K562 (cell line): Measurements from ENCODE around the gene UFSP1. TPM values are rescaled to one million over a fixed set of nuclear protein-coding genes. Genes with fewer than 3 reads are reported as not detected.
"Not testable (repeated sequence)": the region's sequence is repeated elsewhere in the genome, so short reads cannot be mapped to it uniquely, and the experiment has no call there.

ENCODE experiments used
- ATAC-seq: fragments of 200-7000 bp; cut with Tn5 transposase; 3 replicates; pipeline ENCODE4 v1.9.1; 2020; ENCODE audit warnings: moderate library complexity
- BruUV-seq: library from RNA; stranded (reverse); fragments of 400-500 nt; replicated peaks from 2 replicates; lab custom pipeline; 2021; lab: Mats Ljungman, UMichigan
- CTCF ChIA-PET: fragments of 300-600 bp; formaldehyde crosslinking; extraction: SDS; loops from one replicate; lab custom pipeline; 2021; ENCODE audit warnings: low intra/inter-chr PET ratio; lab: Yijun Ruan, JAX
- POLR2A ChIA-PET: fragments of 300-600, 350-650 bp; sonication (Branson Sonifier 250); formaldehyde crosslinking; extraction: SDS; loops from one replicate; lab custom pipeline; 2021; ENCODE audit warnings: antibody characterized with exemption, inconsistent platforms; lab: Yijun Ruan, JAX
- DNase-seq, 4 experiments: peaks; one replicate each; pipeline versions ENCODE4 v3.0.0 to v3.0.0-alpha.2; 2011 to 2018; ENCODE audit warnings: low spot score in 3 of 4, mixed read lengths in 3 of 4; ENCODE audit errors: extremely low read depth in 1 of 4
- FAIRE-seq: peaks from 2 replicates; lab custom pipeline; 2011; peaks lifted over from hg19 to GRCh38; lab: Jason Lieb, UNC
- H2AFZ ChIP-seq: 2 replicates; pipeline ENCODE4 v1.6.0; 2011; ENCODE audit warnings: low read depth, low read length, control low read depth, inconsistent platforms
- H3K27ac ChIP-seq: fragments of 200-600 bp; 3 replicates; pipeline ENCODE4 v1.8.0; 2011; ENCODE audit warnings: low read depth, mild to moderate bottlenecking, control low read depth, inconsistent platforms, low read length, moderate library complexity, mixed read lengths; ENCODE audit errors: extremely low read depth
- H3K27me3 ChIP-seq, 2 experiments: fragments of 300-600 bp in 1 of 2; 2 replicates in 1 of 2; 3 replicates in 1 of 2; pipeline versions ENCODE4 v1.6.0 to v1.8.0; 2011; ENCODE audit warnings: inconsistent platforms in 2 of 2, low read length in 2 of 2, mild to moderate bottlenecking in 1 of 2, mixed read lengths in 1 of 2, moderate library complexity in 1 of 2; ENCODE audit not compliant: control insufficient read depth in 2 of 2, insufficient read depth in 2 of 2
- H3K36me3 ChIP-seq: fragments of 300-600 bp; 3 replicates; pipeline ENCODE4 v1.8.0; 2011; ENCODE audit warnings: mild to moderate bottlenecking, low read length, inconsistent platforms; ENCODE audit not compliant: control insufficient read depth, insufficient read depth
- H3K4me1 ChIP-seq, 2 experiments: fragments of 200-600 bp in 1 of 2; replicated peaks in 1 of 2; 2 replicates in 1 of 2; 3 replicates in 1 of 2; pipeline versions ENCODE4 v1.5.1 to v1.8.0; 2011; ENCODE audit warnings: inconsistent platforms in 2 of 2, low read length in 2 of 2, mild to moderate bottlenecking in 1 of 2, mixed read lengths in 1 of 2, moderate library complexity in 1 of 2; ENCODE audit not compliant: control insufficient read depth in 2 of 2, insufficient read depth in 2 of 2
- H3K4me2 ChIP-seq: 2 replicates; pipeline ENCODE4 v1.6.1; 2011; ENCODE audit warnings: low read length, control low read depth, inconsistent platforms, mixed read lengths; ENCODE audit not compliant: insufficient read depth
- H3K4me3 ChIP-seq: fragments of 200-600 bp; sonication (generic), shearing (Covaris generic); 2 replicates; pipeline ENCODE4 v1.5.1; 2016; ENCODE audit warnings: control low read depth, inconsistent platforms
- H3K79me2 ChIP-seq: fragments of 200-600 bp; 3 replicates; pipeline ENCODE4 v1.8.0; 2011; ENCODE audit warnings: low read length, inconsistent platforms; ENCODE audit not compliant: control insufficient read depth, insufficient read depth
- H3K9ac ChIP-seq, 2 experiments: 2 replicates each; pipeline versions ENCODE4 v1.6.0 to v1.6.1; 2011; ENCODE audit warnings: low read depth in 2 of 2, low read length in 2 of 2, control low read depth in 1 of 2, inconsistent platforms in 1 of 2, mild to moderate bottlenecking in 1 of 2, mixed read lengths in 1 of 2; ENCODE audit not compliant: insufficient read depth in 1 of 2
- H3K9me1 ChIP-seq: one replicate; pipeline ENCODE4 v1.6.0; 2011; ENCODE audit warnings: inconsistent platforms, mild to moderate bottlenecking, low read length, moderate library complexity; ENCODE audit not compliant: control insufficient read depth, insufficient read depth
- H3K9me3 ChIP-seq: replicated peaks from 2 replicates; pipeline ENCODE4 v1.5.1; 2011; ENCODE audit warnings: low read depth, low read length, inconsistent platforms; ENCODE audit not compliant: control insufficient read depth, insufficient read depth
- H4K20me1 ChIP-seq: replicated peaks from 2 replicates; pipeline ENCODE4 v1.6.1; 2011; ENCODE audit warnings: low read length, inconsistent platforms, mixed read lengths; ENCODE audit not compliant: control insufficient read depth, insufficient read depth
- ARID4B ChIP-seq: sonication (generic); formaldehyde crosslinking; IDR thresholded peaks from 2 replicates; pipeline ENCODE4 v1.8.0; 2022; ENCODE audit warnings: mild to moderate bottlenecking, missing genetic modification reagents
- STAG1 ChIP-seq: sonication (generic); formaldehyde crosslinking; IDR thresholded peaks from 2 replicates; pipeline ENCODE4 v1.5.0; 2020; ENCODE audit warnings: missing genetic modification reagents, borderline replicate concordance
- WGBS: fragments of 100-300 bp; shearing (Covaris generic); methylation state at CpG from one replicate; pipeline ENCODE4 v1.1.6; 2016; ENCODE audit warnings: low coverage, mixed read lengths; ENCODE audit not compliant: insufficient coverage; ENCODE audit errors: missing lambda C conversion rate; 5-methylcytosine and 5-hydroxymethylcytosine counted together
- in situ Hi-C: fragments of 300-500 bp; cut with MboI; formaldehyde crosslinking; loops from 4 replicates; pipeline ENCODE4 v1.15.0; 2018; ENCODE audit warnings: inconsistent platforms, mixed read lengths
- intact Hi-C: fragments of 100-400 bp; cut with micrococcal nuclease; formaldehyde crosslinking; loops from 2 replicates; pipeline ENCODE4 v1.14.2; 2022
- polyA plus RNA-seq, 8 experiments: library from polyadenylated mRNA; depleted of rRNA in 4 of 8; stranded (reverse) in 5 of 8; unstranded in 3 of 8; fragments of >200 nt; fragmentation: Nextera tagmentation in 2 of 8; fragmentation: Illumina TruSeq in 1 of 8; extraction: Ambion mirVana in 2 of 8; extraction: Trizol in 1 of 8; gene quantifications; 2 replicates each; pipeline versions ENCODE4 v1.2.1 to v1.2.3, GENCODE V29; 2011 to 2014; ENCODE audit warnings: inconsistent platforms in 1 of 8, missing spikeins in 1 of 8
- total RNA-seq, 7 experiments: library from RNA; depleted of rRNA in 6 of 7; stranded (reverse); fragments of >200 nt in 6 of 7; fragmentation: Illumina TruSeq in 2 of 7; extraction: Trizol in 2 of 7; gene quantifications; 2 replicates each; pipeline versions ENCODE4 v1.2.1 to v1.2.3, GENCODE V29; 2011 to 2021; ENCODE audit warnings: low replicate concordance in 1 of 7

The UFSP1 gene
- total and polyA plus RNA-seq, 9 of the 15 experiments (the other 6 are each of a cell fraction or from before 2014, with no cell fraction given) = 0.50 to 18.8 (median 2.1) TPM

GRCh38 chr7:100854899-100855298 is 34.6 kb downstream of the UFSP1 start:
- H3K9me1 ChIP-seq, CTCF ChIA-PET, H3K9ac ChIP-seq, ATAC-seq, FAIRE-seq, H2AFZ ChIP-seq, POLR2A ChIA-PET, H3K36me3 ChIP-seq, H4K20me1 ChIP-seq, H3K27me3 ChIP-seq, DNase-seq, BruUV-seq, H3K4me3 ChIP-seq, H3K9me3 ChIP-seq, H3K27ac ChIP-seq, H3K4me2 ChIP-seq: not testable (repeated sequence)
- Histone ChIP-seq H3K4me1 (peaks cover 4 to 40% of the 10 kb centered on the region in 2 experiments; a peak in 4 of 5 replicates), H3K79me2 (peaks cover 13% of the 10 kb centered on the region)
- 91% methylated on average over 9 of the region's 9 CpGs for WGBS
- intact Hi-C loops = loop anchor here (5.0 kb wide), 2 partner anchors 163 to 388 kb away; partner anchors contain the start of gene GIGYF1
- in situ Hi-C loops = loop anchor here (5.0 kb wide), 1 partner anchor 148 kb away; the partner anchor contains the start of gene POP7

GRCh38 chr7:100854146-100854895 is 35.2 kb downstream of the UFSP1 start:
- Histone ChIP-seq H3K9me3 (no peaks in the 10 kb centered on the region), H3K9me1 (no peaks in the 10 kb centered on the region), H4K20me1 (no peaks in the 10 kb centered on the region), H3K9ac (peak overlapping the region in 1 of 2 experiments; percentile 56; a peak in 2 of 4 replicates), H2AFZ (no peak overlapping the region), H3K79me2 (peaks cover 13% of the 10 kb centered on the region), H3K4me3 (no peak overlapping the region), H3K4me1 (peaks cover 4 to 38% of the 10 kb centered on the region in 2 experiments; a peak in 4 of 5 replicates), H3K27me3 (no peaks in the 10 kb centered on the region), H3K4me2 (no peak overlapping the region), H3K36me3 (0 out of 3 replicates have a peak, but pooled peaks cover 2% of the 10 kb centered on the region), H3K27ac (no peak overlapping the region)
- in situ Hi-C loops (loop anchor here (5.0 kb wide), 1 partner anchor 147 kb away; the partner anchor contains the start of gene POP7), intact Hi-C loops (loop anchor here (5.0 kb wide), 2 partner anchors 162 to 387 kb away; partner anchors contain the start of gene GIGYF1)
- BruUV-seq = no TSS peak
- FAIRE-seq (no peak), DNase-seq (peak in 3 of 4 experiments; percentile 20 to 50 (median 45)), ATAC-seq (no peak)
- ChIA-PET POLR2A (interaction anchor here (0.9 to 1.0 kb wide), 2 partner anchors 9 to 52 kb away, joined by 3 read pairs; no protein-coding TSS in a partner anchor), CTCF (no interaction called here)
- 84% methylated on average over 12 of the region's 14 CpGs for WGBS
- no peak for TF ChIP-seq ARID4B (CRISPR knock-in tag)
- TF ChIP-seq STAG1 (CRISPR knock-in tag) = 0 out of 2 replicates have a peak, but pooled peaks have one; percentile 12
